ENCODE measurements around the gene RTP2.

Gene RTP2

DNA sequence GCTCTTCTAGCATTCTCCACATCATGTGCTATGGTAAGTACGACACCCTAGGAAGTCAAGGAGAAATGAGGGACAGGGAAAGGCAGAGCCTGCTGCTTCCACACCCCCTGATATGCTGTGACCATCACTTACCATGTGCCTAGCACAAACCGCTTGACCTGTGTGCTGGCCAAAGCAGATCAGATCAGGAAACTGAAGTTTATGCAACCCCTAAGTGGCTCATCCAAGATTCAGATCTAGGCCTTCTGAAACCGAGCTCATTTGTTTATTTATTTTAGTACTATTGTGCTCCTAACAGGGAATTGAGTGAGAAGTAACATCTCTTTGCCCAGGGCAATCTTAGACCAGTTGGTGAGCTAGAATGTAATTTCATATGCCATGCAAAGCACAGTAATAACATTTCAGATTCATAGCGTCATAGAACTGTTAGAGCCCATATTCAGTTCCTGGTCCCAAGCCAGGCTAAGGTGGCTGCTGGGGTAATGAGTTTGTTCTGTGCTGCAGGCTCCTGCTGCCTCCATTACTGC, at the start of gene RTP2:
TSS of gene RTP2 (minus strand) at position 51 of the 527 bp plus-strand sequence. CDS start 429 bp downstream, outside the sequence.
- DNase-seq (ENCODE audit: extremely low spot score, insufficient read length, low read depth) (no peak), FAIRE-seq (no peak)

- no peak for FAIRE-seq
Observed at GRCh38 chr3:187750513-187751123, 48.3 kb upstream of the RTP2 start.

GRCh38 chr3:187750006-187750512, 47.7 kb upstream of the RTP2 start:
- FAIRE-seq, result no peak
- no peak for DNase-seq (ENCODE audit: extremely low spot score, insufficient read length, low read depth)

More at GRCh38 chr3:187750513-187751123, 48.3 kb upstream of the RTP2 start:
- DNase-seq (ENCODE audit: extremely low spot score, insufficient read length, low read depth), result no peak

DNA sequence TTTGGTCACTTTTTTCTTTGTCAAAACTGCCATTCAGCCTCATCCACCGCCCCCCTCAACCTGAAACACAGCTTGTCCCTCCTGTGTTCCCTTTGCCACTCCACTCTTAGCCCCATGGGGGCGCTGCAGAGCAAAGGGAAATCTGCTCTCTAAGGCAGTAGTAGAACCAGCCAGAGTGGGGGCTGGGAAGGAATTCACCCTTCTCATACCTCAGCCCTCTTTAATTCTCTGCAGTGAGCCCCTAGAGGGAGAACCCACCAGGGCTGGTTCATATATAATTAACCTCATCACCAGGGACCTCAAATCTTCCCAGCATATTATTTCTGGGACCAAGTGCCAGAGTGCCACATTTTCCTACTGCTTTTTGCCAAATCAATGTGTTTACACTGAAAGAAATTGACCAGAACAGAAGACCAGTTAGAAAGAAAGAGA, 45.7 kb upstream of the RTP2 start:
- FAIRE-seq (peak; percentile 62), DNase-seq (ENCODE audit: extremely low spot score, insufficient read length, low read depth) (no peak)

- FAIRE-seq, result no peak
- DNase-seq (ENCODE audit: extremely low spot score, insufficient read length, low read depth), result no peak
Observed at GRCh38 chr3:187747506-187747905, 45.1 kb upstream of the RTP2 start.

GRCh38 chr3:187746442-187747281, 44.3 kb upstream of the RTP2 start:
- DNase-seq (ENCODE audit: extremely low spot score, insufficient read length, low read depth), result no peak
- peak; percentile 33 for FAIRE-seq

GRCh38 chr3:187746059-187746441, 43.7 kb upstream of the RTP2 start:
- DNase-seq (ENCODE audit: extremely low spot score, insufficient read length, low read depth), result no peak
- no peak for FAIRE-seq

- DNase-seq (ENCODE audit: extremely low spot score, insufficient read length, low read depth), result no peak
- peak; percentile 74 for FAIRE-seq
Observed at GRCh38 chr3:187745201-187746058, 43.1 kb upstream of the RTP2 start, which contains the start of gene BCL6. Gene BCL6 (minus strand): TSS chr3:187745468. CDS start chr3:187733693, 11,775 bp downstream.

GRCh38 chr3:187744169-187745151, 42.1 kb upstream of the RTP2 start:
- no peak for FAIRE-seq
- no peak for DNase-seq (ENCODE audit: extremely low spot score, insufficient read length, low read depth)

DNA sequence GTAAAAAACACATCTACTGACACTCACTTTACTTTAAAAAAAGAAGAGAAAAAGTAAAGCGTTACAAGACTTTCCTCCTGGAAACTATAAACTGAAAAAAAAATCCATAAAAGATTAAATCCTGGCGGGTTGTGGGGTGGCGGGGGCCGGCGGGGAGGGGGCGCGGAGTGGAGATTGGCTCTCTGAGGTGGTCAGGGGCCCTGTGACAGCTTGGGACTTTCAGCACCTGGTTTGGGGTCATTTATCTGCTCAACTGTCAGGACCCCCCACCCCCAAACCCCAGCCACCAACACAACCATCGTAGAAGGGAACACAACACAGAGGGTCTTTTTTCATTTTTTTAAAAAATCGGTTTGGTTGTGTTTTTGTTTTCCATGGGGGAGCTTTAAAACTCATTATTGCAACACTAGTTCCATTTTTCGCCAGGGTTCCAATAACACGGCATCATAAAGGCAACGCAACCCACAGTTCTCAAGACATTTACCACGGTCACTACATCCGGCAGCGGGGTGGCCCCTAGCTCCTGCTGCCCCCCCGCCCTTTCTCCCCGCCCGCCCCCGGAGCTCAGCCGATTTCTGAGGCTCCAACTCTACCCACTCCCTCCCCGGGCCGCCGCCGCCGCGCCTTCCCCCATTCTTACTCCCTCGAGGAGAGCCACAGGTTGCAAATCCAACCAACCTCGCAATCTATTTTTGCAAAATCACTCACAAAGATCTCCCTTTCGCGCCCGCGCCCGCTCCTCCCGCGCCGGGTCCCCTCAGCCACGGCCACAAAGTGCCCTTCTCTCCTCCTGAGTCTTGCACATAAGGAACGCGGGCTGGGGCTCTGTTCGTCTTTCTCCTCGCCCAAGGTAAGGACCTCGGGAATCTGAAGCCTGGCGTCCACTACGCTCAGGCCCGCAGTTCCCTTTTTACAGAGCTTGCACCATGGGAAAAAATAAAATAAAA, 41.1 kb upstream of the RTP2 start:
- no peak for DNase-seq (ENCODE audit: extremely low spot score, insufficient read length, low read depth)
- FAIRE-seq, result no peak

DNA sequence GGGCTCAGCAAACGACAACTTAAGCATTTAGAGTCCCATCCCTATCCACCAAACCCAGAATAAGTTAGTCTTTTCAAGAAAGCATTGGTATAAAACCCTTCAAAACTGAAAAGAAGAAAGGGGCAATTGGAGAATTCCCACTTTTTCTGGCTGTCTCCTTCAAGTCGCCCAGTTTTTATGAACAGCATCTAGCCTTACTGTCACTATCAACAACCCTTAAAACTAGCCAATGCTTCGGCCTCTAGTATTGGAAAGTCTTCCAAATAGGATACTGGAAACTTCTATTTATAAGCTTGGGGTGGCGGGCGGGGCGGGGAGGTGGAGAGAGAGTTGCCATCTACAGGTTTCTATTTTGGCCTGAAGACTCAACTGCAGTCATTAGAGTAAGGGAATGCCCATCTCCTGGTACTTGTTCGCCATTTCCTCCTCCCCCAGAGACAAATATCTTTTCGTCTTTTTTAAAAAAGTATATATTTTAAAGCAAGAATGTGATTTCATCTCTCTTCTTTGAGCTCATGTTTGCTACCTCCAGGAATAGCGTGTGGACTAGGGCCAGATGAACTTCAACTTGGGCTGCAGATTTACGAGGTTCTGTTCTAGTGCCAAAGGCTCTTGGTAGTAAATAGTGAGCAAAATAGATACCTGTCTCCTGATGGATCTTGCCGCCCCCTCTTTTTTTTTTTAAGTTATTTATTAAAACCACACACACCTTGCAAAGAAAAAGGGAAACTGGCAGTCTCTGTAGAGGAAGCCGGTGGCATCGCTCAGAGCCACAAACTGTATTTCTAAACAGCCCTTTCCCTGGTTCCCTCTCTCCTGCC, 40.2 kb upstream of the RTP2 start:
- no peak for DNase-seq (ENCODE audit: extremely low spot score, insufficient read length, low read depth)

GRCh38 chr3:187741403-187742350, 39.3 kb upstream of the RTP2 start:
- FAIRE-seq (peak; percentile 12), DNase-seq (ENCODE audit: extremely low spot score, insufficient read length, low read depth) (no peak)

More for the DNA sequence above, 40.2 kb upstream of the RTP2 start:
- no peak for FAIRE-seq

GRCh38 chr3:187740421-187741399, 38.4 kb upstream of the RTP2 start:
- DNase-seq (ENCODE audit: extremely low spot score, insufficient read length, low read depth), result peak; percentile 28
- no peak for FAIRE-seq

DNA sequence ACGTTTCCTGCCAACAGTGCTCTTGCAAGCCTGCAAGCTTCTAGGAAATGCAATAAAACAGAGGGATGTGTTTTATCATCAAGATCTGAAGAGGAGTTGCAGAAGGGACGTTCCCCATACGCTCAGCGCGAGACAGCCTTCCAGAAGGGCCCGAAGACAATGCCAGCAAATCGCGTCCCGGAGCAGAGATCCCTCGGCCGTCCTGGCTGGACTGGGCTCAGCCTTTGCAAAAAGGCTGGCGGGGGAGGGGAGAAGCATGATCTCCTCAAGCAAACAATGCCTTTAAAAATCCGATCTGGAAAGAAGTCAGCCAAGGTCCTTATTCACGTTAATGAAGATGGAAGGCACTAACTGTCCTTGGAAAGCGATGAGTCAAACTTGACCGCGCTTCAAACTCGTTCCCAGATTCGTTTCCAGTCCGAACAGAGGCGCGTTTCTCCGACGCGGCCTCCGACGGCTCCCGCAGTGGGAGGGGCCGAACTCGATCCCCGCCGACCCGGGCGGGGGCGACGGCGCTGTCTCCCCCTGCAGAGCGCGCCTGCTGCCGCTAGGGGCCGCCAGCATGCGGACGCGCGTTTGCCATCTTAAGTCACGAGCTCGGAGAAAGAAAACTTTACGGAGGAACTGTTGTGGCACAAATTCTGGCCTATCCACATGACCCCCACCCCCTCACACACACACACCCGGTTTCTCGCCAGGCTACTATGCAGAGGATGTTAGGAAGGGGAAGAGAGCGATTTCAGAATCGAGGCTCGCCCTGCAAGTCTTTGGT, 37.4 kb upstream of the RTP2 start:
- FAIRE-seq, result no peak
- DNase-seq (ENCODE audit: extremely low spot score, insufficient read length, low read depth), result peak; percentile 33

Measured in GM18507 (cell line).